Stimulated activated effector memory CD8-positive, alpha-beta T cell treated with anti-CD3 and anti-CD28 coated beads, Interleukin-12 subunit alpha, Interleukin-12 subunit beta, amount 100 ng/mL, for 72 hours (primary cell): ENCODE results near the gene FXN.

Experiments
- ATAC-seq: fragments of 150-1000 bp; cut with Tn5 transposase; 2 replicates; pipeline ENCODE4 v1.10.0; 2021
- DNase-seq, 2 donors: peaks; one replicate each; pipeline ENCODE4 v3.0.0; 2021 to 2022; ENCODE audit warnings: low spot score in 2 of 2
- H3K27ac Mint-ChIP-seq: one replicate; pipeline ENCODE4 v1.8.0; 2022; ENCODE audit warnings: mild to moderate bottlenecking, mixed read lengths
- H3K36me3 Mint-ChIP-seq: one replicate; pipeline ENCODE4 v1.8.0; 2022; ENCODE audit warnings: mild to moderate bottlenecking, mixed read lengths
- H3K4me1 Mint-ChIP-seq: one replicate; pipeline ENCODE4 v1.8.0; 2022; ENCODE audit warnings: mixed read lengths
- H3K4me3 Mint-ChIP-seq: one replicate; pipeline ENCODE4 v1.8.0; 2022; ENCODE audit warnings: mild to moderate bottlenecking, mixed read lengths
- H3K9me3 Mint-ChIP-seq: one replicate; pipeline ENCODE4 v1.8.0; 2022; ENCODE audit warnings: mixed read lengths

FXN gene

DNA sequence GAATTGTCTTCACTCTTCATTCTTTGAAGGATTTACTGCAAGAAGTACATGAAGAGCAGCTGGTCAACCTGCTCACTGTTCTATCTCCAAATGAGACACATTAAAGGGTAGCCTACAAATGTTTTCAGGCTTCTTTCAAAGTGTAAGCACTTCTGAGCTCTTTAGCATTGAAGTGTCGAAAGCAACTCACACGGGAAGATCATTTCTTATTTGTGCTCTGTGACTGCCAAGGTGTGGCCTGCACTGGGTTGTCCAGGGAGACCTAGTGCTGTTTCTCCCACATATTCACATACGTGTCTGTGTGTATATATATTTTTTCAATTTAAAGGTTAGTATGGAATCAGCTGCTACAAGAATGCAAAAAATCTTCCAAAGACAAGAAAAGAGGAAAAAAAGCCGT lies 37.6 kb downstream of the FXN start:
- Mint-ChIP-seq H3K27ac (no peak overlapping the region), H3K9me3 (no peaks in the 10 kb centered on the region), H3K4me1 (no peaks in the 10 kb centered on the region), H3K4me3 (no peak overlapping the region), H3K36me3 (peaks cover 29% of the 10 kb centered on the region)
- DNase-seq = no peak
- ATAC-seq = no peak

DNA sequence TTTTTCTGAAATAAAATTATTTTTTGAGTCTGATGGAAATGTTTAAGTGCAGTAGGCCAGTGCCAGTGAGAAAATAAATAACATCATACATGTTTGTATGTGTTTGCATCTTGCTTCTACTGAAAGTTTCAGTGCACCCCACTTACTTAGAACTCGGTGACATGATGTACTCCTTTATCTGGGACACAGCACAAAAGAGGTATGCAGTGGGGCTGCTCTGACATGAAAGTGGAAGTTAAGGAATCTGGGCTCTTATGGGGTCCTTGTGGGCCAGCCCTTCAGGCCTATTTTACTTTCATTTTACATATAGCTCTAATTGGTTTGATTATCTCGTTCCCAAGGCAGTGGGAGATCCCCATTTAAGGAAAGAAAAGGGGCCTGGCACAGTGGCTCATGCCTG lies 39.2 kb downstream of the FXN start:
- H3K27ac Mint-ChIP-seq = no peak overlapping the region
- DNase-seq (no peak), ATAC-seq (no peak)
- H3K4me3 Mint-ChIP-seq = no peak overlapping the region
- no peaks in the 10 kb centered on the region for H3K4me1 Mint-ChIP-seq
- H3K36me3 Mint-ChIP-seq = peaks cover 27% of the 10 kb centered on the region
- no peaks in the 10 kb centered on the region for H3K9me3 Mint-ChIP-seq

GRCh38 chr9:69076550-69076949 lies 41.0 kb downstream of the FXN start:
- Mint-ChIP-seq H3K9me3 (no peaks in the 10 kb centered on the region), H3K4me3 (no peak overlapping the region), H3K36me3 (peaks cover 12% of the 10 kb centered on the region), H3K27ac (no peak overlapping the region), H3K4me1 (no peaks in the 10 kb centered on the region)
- DNase-seq (no peak), ATAC-seq (no peak)

- Mint-ChIP-seq H3K4me3 (no peak overlapping the region), H3K36me3 (peaks cover 1% of the 10 kb centered on the region), H3K9me3 (no peaks in the 10 kb centered on the region), H3K27ac (no peak overlapping the region), H3K4me1 (no peaks in the 10 kb centered on the region)
- ATAC-seq (no peak), DNase-seq (no peak)
Measured at GRCh38 chr9:69078069-69078468, 42.5 kb downstream of the FXN start.

- DNase-seq (no peak), ATAC-seq (no peak)
- Mint-ChIP-seq H3K9me3 (no peaks in the 10 kb centered on the region), H3K27ac (no peak overlapping the region), H3K4me1 (no peaks in the 10 kb centered on the region), H3K4me3 (no peak overlapping the region), H3K36me3 (no peaks in the 10 kb centered on the region)
Measured at GRCh38 chr9:69078581-69078980, 43.0 kb downstream of the FXN start.

GRCh38 chr9:69079186-69079585 lies 43.6 kb downstream of the FXN start:
- no peaks in the 10 kb centered on the region for H3K36me3 Mint-ChIP-seq
- H3K4me3 Mint-ChIP-seq = no peak overlapping the region
- no peak for ATAC-seq
- DNase-seq = no peak
- H3K4me1 Mint-ChIP-seq = no peaks in the 10 kb centered on the region
- no peaks in the 10 kb centered on the region for H3K9me3 Mint-ChIP-seq
- H3K27ac Mint-ChIP-seq = no peak overlapping the region

DNA sequence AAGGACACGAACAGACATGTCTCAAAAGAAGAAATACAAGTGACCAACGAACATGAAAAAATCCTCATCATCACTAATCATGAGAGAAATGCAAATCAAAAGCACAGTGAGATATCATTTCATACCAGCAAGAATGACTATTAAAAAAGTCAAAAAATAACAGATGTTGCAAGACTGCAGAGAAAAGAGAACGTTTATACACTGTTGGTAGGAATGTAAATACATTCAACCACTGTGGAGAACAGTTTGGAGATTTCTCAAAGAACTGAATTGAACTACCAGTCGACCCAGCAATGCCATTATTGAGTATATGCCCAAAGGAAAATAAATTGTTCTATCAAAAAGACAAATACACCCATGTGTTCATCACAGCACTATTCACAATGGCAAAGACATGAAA lies 45.7 kb downstream of the FXN start:
- DNase-seq (no peak), ATAC-seq (no peak)
- Mint-ChIP-seq H3K36me3 (no peaks in the 10 kb centered on the region), H3K9me3 (no peaks in the 10 kb centered on the region), H3K4me3 (no peak overlapping the region), H3K4me1 (no peaks in the 10 kb centered on the region), H3K27ac (no peak overlapping the region)

DNA sequence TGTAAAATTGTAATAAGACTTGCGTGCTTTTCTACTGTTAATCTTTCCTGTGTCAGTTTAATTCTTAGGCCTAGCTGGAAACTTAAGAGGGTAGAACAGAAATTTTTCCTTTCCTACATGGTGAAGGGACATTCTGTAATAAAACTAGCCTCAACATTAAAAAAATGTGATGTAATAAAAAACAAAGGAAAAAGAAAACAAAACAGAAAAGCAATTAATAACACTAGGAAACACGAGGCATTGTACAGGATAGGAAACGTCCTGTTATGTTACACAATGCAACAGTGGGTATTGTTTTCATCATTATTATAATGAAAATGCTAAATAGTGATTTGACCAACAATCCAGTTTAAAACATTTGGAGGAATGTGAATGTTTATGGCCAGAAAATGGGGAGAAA lies 47.8 kb downstream of the FXN start:
- no peak overlapping the region for H3K27ac Mint-ChIP-seq
- no peaks in the 10 kb centered on the region for H3K36me3 Mint-ChIP-seq
- DNase-seq = no peak
- ATAC-seq = no peak
- H3K4me3 Mint-ChIP-seq = no peak overlapping the region
- H3K9me3 Mint-ChIP-seq = no peaks in the 10 kb centered on the region
- no peaks in the 10 kb centered on the region for H3K4me1 Mint-ChIP-seq

GRCh38 chr9:69085569-69086283 lies 50.2 kb downstream of the FXN start:
- H3K9me3 Mint-ChIP-seq = no peaks in the 10 kb centered on the region
- H3K36me3 Mint-ChIP-seq = no peaks in the 10 kb centered on the region
- H3K4me1 Mint-ChIP-seq = no peaks in the 10 kb centered on the region
- H3K27ac Mint-ChIP-seq = no peak overlapping the region
- DNase-seq (no peak), ATAC-seq (no peak)
- H3K4me3 Mint-ChIP-seq = no peak overlapping the region

DNA sequence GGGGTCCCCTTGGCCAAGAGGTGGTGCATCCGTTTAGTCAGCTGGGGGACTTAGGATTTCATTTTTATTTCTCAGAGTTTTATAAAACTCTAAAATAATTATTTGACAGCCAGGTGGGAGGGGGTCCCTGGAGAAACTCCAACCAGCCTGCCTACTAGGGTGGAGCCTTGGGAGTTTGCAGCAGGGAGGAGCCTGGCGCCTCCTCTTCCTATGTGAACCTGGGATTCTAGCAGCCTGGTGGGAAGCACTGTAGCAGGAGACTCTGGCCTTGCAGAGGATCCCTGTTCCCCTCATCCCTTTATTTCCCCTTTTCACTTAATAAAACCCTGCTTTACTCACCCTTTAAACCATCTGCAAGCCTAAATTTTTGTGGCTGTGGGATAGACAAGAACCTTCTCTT lies 50.8 kb downstream of the FXN start:
- Mint-ChIP-seq H3K9me3 (no peaks in the 10 kb centered on the region), H3K4me1 (no peaks in the 10 kb centered on the region), H3K27ac (no peak overlapping the region), H3K36me3 (no peaks in the 10 kb centered on the region), H3K4me3 (no peak overlapping the region)
- no peak for DNase-seq
- no peak for ATAC-seq

- no peak overlapping the region for H3K4me3 Mint-ChIP-seq
- no peaks in the 10 kb centered on the region for H3K4me1 Mint-ChIP-seq
- H3K27ac Mint-ChIP-seq = no peak overlapping the region
- DNase-seq (no peak), ATAC-seq (no peak)
- H3K36me3 Mint-ChIP-seq = no peaks in the 10 kb centered on the region
- no peaks in the 10 kb centered on the region for H3K9me3 Mint-ChIP-seq
Measured at GRCh38 chr9:69086769-69087168, 51.2 kb downstream of the FXN start.

- ATAC-seq (no peak), DNase-seq (no peak)
- H3K27ac Mint-ChIP-seq = no peak overlapping the region
- no peak overlapping the region for H3K4me3 Mint-ChIP-seq
- no peaks in the 10 kb centered on the region for H3K4me1 Mint-ChIP-seq
- no peaks in the 10 kb centered on the region for H3K9me3 Mint-ChIP-seq
- no peaks in the 10 kb centered on the region for H3K36me3 Mint-ChIP-seq
Measured at GRCh38 chr9:69089082-69089481, 53.5 kb downstream of the FXN start.

DNA sequence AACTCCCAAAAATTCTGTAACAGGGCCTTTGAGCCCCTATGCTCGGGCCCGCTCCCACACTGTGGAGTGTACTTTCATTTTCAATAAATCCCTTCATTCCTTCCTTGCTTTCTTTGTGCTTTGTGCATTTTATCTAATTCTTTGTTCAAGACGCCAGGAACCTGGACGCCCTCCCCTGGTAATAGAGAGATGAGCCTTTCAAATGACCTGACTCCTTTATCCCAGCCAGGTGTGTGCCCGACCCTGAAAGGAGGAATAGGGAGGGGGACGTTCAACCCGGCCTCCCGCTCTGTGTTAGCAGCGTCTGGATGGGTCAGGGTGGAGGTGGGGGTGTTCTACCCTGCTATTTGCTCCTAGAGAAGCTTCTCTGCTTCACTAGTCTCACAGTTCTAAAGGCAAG lies 53.9 kb downstream of the FXN start:
- H3K9me3 Mint-ChIP-seq = no peaks in the 10 kb centered on the region

GRCh38 chr9:69090140-69090750 lies 54.7 kb downstream of the FXN start:
- Mint-ChIP-seq H3K9me3 (no peaks in the 10 kb centered on the region), H3K36me3 (no peaks in the 10 kb centered on the region), H3K4me3 (no peak overlapping the region), H3K4me1 (no peaks in the 10 kb centered on the region), H3K27ac (no peak overlapping the region)
- ATAC-seq (no peak), DNase-seq (no peak)

More for the DNA sequence above, 53.9 kb downstream of the FXN start:
- Mint-ChIP-seq H3K27ac (no peak overlapping the region), H3K4me3 (no peak overlapping the region), H3K4me1 (no peaks in the 10 kb centered on the region), H3K36me3 (no peaks in the 10 kb centered on the region)
- ATAC-seq = no peak
- DNase-seq = no peak

DNA sequence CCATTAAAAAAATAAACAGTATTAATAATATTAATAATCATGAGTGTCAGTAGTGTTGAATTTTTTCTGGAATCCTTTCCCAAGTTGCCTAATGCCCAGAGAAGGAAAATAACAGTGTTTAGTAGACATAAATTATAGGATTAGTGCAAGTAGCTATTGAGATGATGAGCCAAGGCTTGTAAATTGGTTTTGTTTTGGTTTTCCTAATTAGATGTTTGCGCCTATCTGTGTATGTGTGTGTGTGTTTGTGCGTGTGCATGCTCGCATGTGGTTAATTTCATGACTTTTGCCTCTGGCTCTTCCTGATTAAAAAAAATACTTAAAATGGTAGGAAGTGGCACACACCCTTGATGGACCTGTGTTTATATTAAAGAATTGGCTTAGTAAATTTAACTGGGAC lies 55.4 kb downstream of the FXN start:
- Mint-ChIP-seq H3K27ac (no peak overlapping the region), H3K4me1 (no peaks in the 10 kb centered on the region), H3K36me3 (no peaks in the 10 kb centered on the region), H3K9me3 (no peaks in the 10 kb centered on the region), H3K4me3 (no peak overlapping the region)
- DNase-seq = no peak
- no peak for ATAC-seq

DNA sequence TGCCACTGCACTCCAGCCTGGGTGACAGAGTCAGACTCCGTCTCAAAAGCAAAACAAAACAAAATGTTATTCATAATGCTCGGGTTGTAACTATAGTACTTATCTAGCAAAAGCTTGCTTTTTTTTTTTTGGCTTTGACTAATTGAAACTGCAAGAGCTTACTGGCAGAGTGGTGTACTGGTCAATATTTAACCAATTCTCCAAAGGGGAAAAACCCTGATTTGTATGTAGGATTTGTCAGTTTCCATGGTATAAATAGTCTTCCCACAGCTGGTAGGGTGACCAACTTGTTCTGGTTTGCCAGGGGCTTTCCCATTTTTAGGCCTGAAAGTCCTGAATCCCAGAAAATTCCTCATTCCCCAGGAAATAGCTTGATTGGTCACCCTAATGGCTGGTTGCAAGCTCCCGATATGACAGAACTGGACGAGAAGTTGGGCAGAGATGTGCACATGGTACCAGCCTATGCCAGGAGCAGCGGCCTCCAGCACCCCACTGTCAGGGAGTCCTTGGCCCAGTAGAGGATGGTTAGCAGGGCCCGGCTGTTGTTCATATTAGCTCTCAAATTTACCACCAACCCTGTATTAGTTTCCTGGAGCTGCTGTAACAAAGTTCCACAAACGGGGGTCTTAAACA lies 58.0 kb downstream of the FXN start:
- Mint-ChIP-seq H3K4me3 (no peak overlapping the region), H3K27ac (no peak overlapping the region), H3K9me3 (no peaks in the 10 kb centered on the region), H3K36me3 (no peaks in the 10 kb centered on the region), H3K4me1 (no peaks in the 10 kb centered on the region)
- ATAC-seq = no peak
- no peak for DNase-seq
